ENCODE data around the gene RSRC1.

Gene RSRC1

DNA sequence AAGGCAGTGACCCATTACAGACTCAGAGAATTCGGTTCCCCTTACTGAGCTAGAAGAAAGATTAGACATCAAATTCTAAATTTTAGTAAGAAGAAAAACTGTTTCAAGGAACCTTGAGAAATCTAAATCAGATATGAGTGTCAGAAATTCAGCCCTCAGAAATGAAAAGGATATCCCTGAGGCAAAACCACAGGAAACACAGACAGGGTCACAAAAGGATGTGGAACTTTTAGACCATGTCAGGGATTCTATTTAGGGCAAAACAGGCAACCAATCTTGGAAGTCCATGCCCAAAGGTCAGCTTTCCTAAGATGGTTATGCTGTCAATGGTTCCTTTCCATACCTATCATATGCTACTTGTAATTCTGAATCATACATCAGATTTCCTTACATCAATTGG is 35.3 kb upstream of the RSRC1 start:
- Histone ChIP-seq H2AFZ (ENCODE audit: low read length) (no peak overlapping the region), H3K36me3 (ENCODE audit: insufficient read depth, low read length) (no peaks in the 10 kb centered on the region), H3K4me2 (ENCODE audit: low read length) (no peak overlapping the region), H3K4me1 (ENCODE audit: insufficient read depth, low read length, severe bottlenecking) (no peaks in the 10 kb centered on the region), H3K9ac (ENCODE audit: low read length) (no peak overlapping the region), H3K4me3 (ENCODE audit: low read depth, low read length, poor library complexity, severe bottlenecking) (no peak overlapping the region), H3K9me3 (ENCODE audit: low read length) (no peaks in the 10 kb centered on the region), H4K20me1 (ENCODE audit: insufficient read depth, low read length) (no peaks in the 10 kb centered on the region), H3K79me2 (ENCODE audit: insufficient read depth, low read length) (no peaks in the 10 kb centered on the region), H3F3A (ENCODE audit: insufficient read depth, low read length) (no peaks in the 10 kb centered on the region), H3K27ac (ENCODE audit: low read depth, low read length, poor library complexity, severe bottlenecking) (no peak overlapping the region), H3K27me3 (ENCODE audit: insufficient read depth, low read length) (no peaks in the 10 kb centered on the region), H3K9me2 (ENCODE audit: low read depth, low read length) (no peaks in the 10 kb centered on the region)
- TF ChIP-seq, protein P1, sequence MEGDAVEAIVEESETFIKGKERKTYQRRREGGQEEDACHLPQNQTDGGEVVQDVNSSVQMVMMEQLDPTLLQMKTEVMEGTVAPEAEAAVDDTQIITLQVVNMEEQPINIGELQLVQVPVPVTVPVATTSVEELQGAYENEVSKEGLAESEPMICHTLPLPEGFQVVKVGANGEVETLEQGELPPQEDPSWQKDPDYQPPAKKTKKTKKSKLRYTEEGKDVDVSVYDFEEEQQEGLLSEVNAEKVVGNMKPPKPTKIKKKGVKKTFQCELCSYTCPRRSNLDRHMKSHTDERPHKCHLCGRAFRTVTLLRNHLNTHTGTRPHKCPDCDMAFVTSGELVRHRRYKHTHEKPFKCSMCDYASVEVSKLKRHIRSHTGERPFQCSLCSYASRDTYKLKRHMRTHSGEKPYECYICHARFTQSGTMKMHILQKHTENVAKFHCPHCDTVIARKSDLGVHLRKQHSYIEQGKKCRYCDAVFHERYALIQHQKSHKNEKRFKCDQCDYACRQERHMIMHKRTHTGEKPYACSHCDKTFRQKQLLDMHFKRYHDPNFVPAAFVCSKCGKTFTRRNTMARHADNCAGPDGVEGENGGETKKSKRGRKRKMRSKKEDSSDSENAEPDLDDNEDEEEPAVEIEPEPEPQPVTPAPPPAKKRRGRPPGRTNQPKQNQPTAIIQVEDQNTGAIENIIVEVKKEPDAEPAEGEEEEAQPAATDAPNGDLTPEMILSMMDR (IDR thresholded peaks at IDR 0.05; ENCODE audit: low read length), result no peak
- TF ChIP-seq EZH2 (IDR thresholded peaks at IDR 0.05; ENCODE audit: borderline replicate concordance, low read length), result no peak

DNA sequence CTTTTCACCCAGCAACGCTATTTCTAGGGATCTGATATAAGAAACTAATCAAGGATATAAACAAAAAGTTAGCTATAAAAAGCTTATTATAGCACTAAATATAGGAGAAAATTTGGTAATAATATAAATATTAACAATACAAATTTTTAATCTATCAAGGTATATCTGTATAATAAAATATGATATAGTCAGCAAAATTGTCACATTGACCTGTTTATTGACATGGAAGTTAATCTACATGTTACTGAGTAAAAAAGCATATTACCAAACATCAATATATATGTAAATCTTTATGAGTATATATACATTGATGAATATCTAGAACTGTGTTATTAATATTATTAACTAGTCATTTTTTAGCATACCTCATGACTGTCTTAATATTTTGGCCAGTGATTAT is 30.3 kb upstream of the RSRC1 start:
- Histone ChIP-seq H4K20me1 (ENCODE audit: insufficient read depth, low read length) (no peaks in the 10 kb centered on the region), H3K36me3 (ENCODE audit: insufficient read depth, low read length) (no peaks in the 10 kb centered on the region), H3F3A (ENCODE audit: insufficient read depth, low read length) (no peaks in the 10 kb centered on the region), H2AFZ (ENCODE audit: low read length) (no peak overlapping the region), H3K4me2 (ENCODE audit: low read length) (no peak overlapping the region), H3K4me1 (ENCODE audit: insufficient read depth, low read length, severe bottlenecking) (no peaks in the 10 kb centered on the region), H3K9me2 (ENCODE audit: low read depth, low read length) (no peaks in the 10 kb centered on the region), H3K9ac (ENCODE audit: low read length) (no peak overlapping the region), H3K27me3 (ENCODE audit: insufficient read depth, low read length) (no peaks in the 10 kb centered on the region), H3K4me3 (ENCODE audit: low read depth, low read length, poor library complexity, severe bottlenecking) (no peak overlapping the region), H3K9me3 (ENCODE audit: low read length) (no peaks in the 10 kb centered on the region), H3K27ac (ENCODE audit: low read depth, low read length, poor library complexity, severe bottlenecking) (no peak overlapping the region), H3K79me2 (ENCODE audit: insufficient read depth, low read length) (no peaks in the 10 kb centered on the region)
- TF ChIP-seq, protein P1 (IDR thresholded peaks at IDR 0.05; ENCODE audit: low read length), result no peak
- TF ChIP-seq EZH2 (IDR thresholded peaks at IDR 0.05; ENCODE audit: borderline replicate concordance, low read length), result no peak

DNA sequence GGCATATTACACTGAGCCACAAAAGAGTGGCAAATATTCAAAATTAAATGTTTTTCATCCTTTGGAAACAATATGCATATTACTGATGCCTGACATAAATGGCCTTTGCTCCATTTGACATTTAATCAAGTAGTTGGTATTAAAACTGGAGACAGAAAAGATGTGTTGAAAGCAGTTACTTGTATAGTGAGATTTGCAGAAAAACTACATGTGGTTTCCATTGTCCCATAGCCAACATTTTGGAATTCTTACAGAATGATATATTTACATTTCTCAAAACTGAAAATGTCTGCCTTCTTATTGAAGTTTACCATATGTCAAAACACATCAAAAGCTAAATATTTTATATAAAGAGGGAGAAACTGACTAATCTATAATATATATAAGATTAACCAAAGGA is 25.2 kb upstream of the RSRC1 start:
- Histone ChIP-seq H2AFZ (ENCODE audit: low read length) (no peak overlapping the region), H3K27ac (ENCODE audit: low read depth, low read length, poor library complexity, severe bottlenecking) (no peak overlapping the region)

More for the DNA sequence above, 25.2 kb upstream of the RSRC1 start:
- Histone ChIP-seq H3K27me3 (ENCODE audit: insufficient read depth, low read length) (no peaks in the 10 kb centered on the region), H3K4me2 (ENCODE audit: low read length) (no peak overlapping the region), H3K4me1 (ENCODE audit: insufficient read depth, low read length, severe bottlenecking) (no peaks in the 10 kb centered on the region), H3F3A (ENCODE audit: insufficient read depth, low read length) (no peaks in the 10 kb centered on the region), H3K9me3 (ENCODE audit: low read length) (no peaks in the 10 kb centered on the region), H3K36me3 (ENCODE audit: insufficient read depth, low read length) (no peaks in the 10 kb centered on the region), H3K9me2 (ENCODE audit: low read depth, low read length) (no peaks in the 10 kb centered on the region), H3K9ac (ENCODE audit: low read length) (no peak overlapping the region), H4K20me1 (ENCODE audit: insufficient read depth, low read length) (no peaks in the 10 kb centered on the region), H3K4me3 (ENCODE audit: low read depth, low read length, poor library complexity, severe bottlenecking) (no peak overlapping the region), H3K79me2 (ENCODE audit: insufficient read depth, low read length) (no peaks in the 10 kb centered on the region)
- no peak for TF ChIP-seq EZH2 (IDR thresholded peaks at IDR 0.05; ENCODE audit: borderline replicate concordance, low read length)
- TF ChIP-seq, protein P1 (IDR thresholded peaks at IDR 0.05; ENCODE audit: low read length), result no peak
